ENCODE measurements around the gene CACNA1G.
A peak's percentile ranks its signal among the peaks of the same experiment; 100 is the strongest.

Gene CACNA1G

GRCh38 chr17:50634915-50635731 lies 74.6 kb downstream of the CACNA1G start:
- TF ChIP-seq EZH2phosphoT487 (IDR thresholded peaks at IDR 0.05; ENCODE audit: borderline replicate concordance, low read length) (peak; percentile 73; the same call in 1 of the 2 replicates), CTCF (IDR thresholded peaks at IDR 0.05; ENCODE audit: low read depth, low read length, poor library complexity, severe bottlenecking) (no peak)
- H3K4me1 ChIP-seq (ENCODE audit: control insufficient read depth, low read length) = peaks cover 10% of the 10 kb centered on the region
- no peaks in the 10 kb centered on the region for H3K36me3 ChIP-seq (ENCODE audit: control insufficient read depth, low read length)
- H3F3A ChIP-seq (ENCODE audit: control insufficient read depth, insufficient read depth) = no peaks in the 10 kb centered on the region
- no peaks in the 10 kb centered on the region for H4K20me1 ChIP-seq (ENCODE audit: control insufficient read depth, insufficient read depth, low read depth, low read length)
- H3K79me2 ChIP-seq (ENCODE audit: control insufficient read depth, low read length) = no peaks in the 10 kb centered on the region
- peaks cover 84% of the 10 kb centered on the region for H3K27me3 ChIP-seq (ENCODE audit: control insufficient read depth, low read length)
- no peaks in the 10 kb centered on the region for H3K9me3 ChIP-seq (ENCODE audit: control insufficient read depth, insufficient read depth, low read length)
- no peak overlapping the region for H3K27ac ChIP-seq (ENCODE audit: low read depth, low read length)
- H3K4me2 ChIP-seq (ENCODE audit: low read length) = no peak overlapping the region
- H3K4me3 ChIP-seq (ENCODE audit: low read length) = no peak overlapping the region
- H3K9me2 ChIP-seq (replicated peaks; ENCODE audit: control insufficient read depth, low read length) = no peaks in the 10 kb centered on the region

- H4K20me1 ChIP-seq (ENCODE audit: control insufficient read depth, insufficient read depth, low read depth, low read length) = no peaks in the 10 kb centered on the region
- no peaks in the 10 kb centered on the region for H3K9me3 ChIP-seq (ENCODE audit: control insufficient read depth, insufficient read depth, low read length)
- H3K4me2 ChIP-seq (ENCODE audit: low read length) = no peak overlapping the region
- no peak overlapping the region for H3K4me3 ChIP-seq (ENCODE audit: low read length)
- H3K36me3 ChIP-seq (ENCODE audit: control insufficient read depth, low read length) = no peaks in the 10 kb centered on the region
- H3K4me1 ChIP-seq (ENCODE audit: control insufficient read depth, low read length) = peaks cover 10% of the 10 kb centered on the region
- H3K27ac ChIP-seq (ENCODE audit: low read depth, low read length) = no peak overlapping the region
- H3F3A ChIP-seq (ENCODE audit: control insufficient read depth, insufficient read depth) = no peaks in the 10 kb centered on the region
- TF ChIP-seq EZH2phosphoT487 (IDR thresholded peaks at IDR 0.05; ENCODE audit: borderline replicate concordance, low read length) = no peak
- H3K79me2 ChIP-seq (ENCODE audit: control insufficient read depth, low read length) = no peaks in the 10 kb centered on the region
- H3K9me2 ChIP-seq (replicated peaks; ENCODE audit: control insufficient read depth, low read length) = no peaks in the 10 kb centered on the region
- peaks cover 82% of the 10 kb centered on the region for H3K27me3 ChIP-seq (ENCODE audit: control insufficient read depth, low read length)
Observed at GRCh38 chr17:50635732-50635981, 75.1 kb downstream of the CACNA1G start.

GRCh38 chr17:50635982-50636803 lies 75.7 kb downstream of the CACNA1G start:
- TF ChIP-seq CTCF (IDR thresholded peaks at IDR 0.05; ENCODE audit: low read depth, low read length, poor library complexity, severe bottlenecking) = no peak
- no peak for TF ChIP-seq EZH2phosphoT487 (IDR thresholded peaks at IDR 0.05; ENCODE audit: borderline replicate concordance, low read length)
- no peak overlapping the region for H3K4me2 ChIP-seq (ENCODE audit: low read length)
- H3K79me2 ChIP-seq (ENCODE audit: control insufficient read depth, low read length) = no peaks in the 10 kb centered on the region
- no peaks in the 10 kb centered on the region for H3F3A ChIP-seq (ENCODE audit: control insufficient read depth, insufficient read depth)
- peaks cover 10% of the 10 kb centered on the region for H3K4me1 ChIP-seq (ENCODE audit: control insufficient read depth, low read length)
- H3K27me3 ChIP-seq (ENCODE audit: control insufficient read depth, low read length) = peaks cover 82% of the 10 kb centered on the region
- H3K9me2 ChIP-seq (replicated peaks; ENCODE audit: control insufficient read depth, low read length) = no peaks in the 10 kb centered on the region
- no peaks in the 10 kb centered on the region for H3K36me3 ChIP-seq (ENCODE audit: control insufficient read depth, low read length)
- no peak overlapping the region for H3K4me3 ChIP-seq (ENCODE audit: low read length)
- no peaks in the 10 kb centered on the region for H3K9me3 ChIP-seq (ENCODE audit: control insufficient read depth, insufficient read depth, low read length)
- H3K27ac ChIP-seq (ENCODE audit: low read depth, low read length) = no peak overlapping the region
- no peaks in the 10 kb centered on the region for H4K20me1 ChIP-seq (ENCODE audit: control insufficient read depth, insufficient read depth, low read depth, low read length)

- no peak for TF ChIP-seq CTCF (IDR thresholded peaks at IDR 0.05; ENCODE audit: low read depth, low read length, poor library complexity, severe bottlenecking)
- TF ChIP-seq EZH2phosphoT487 (IDR thresholded peaks at IDR 0.05; ENCODE audit: borderline replicate concordance, low read length) = no peak
- Histone ChIP-seq H3K9me3 (ENCODE audit: control insufficient read depth, insufficient read depth, low read length) (no peaks in the 10 kb centered on the region), H3K27me3 (ENCODE audit: control insufficient read depth, low read length) (peaks cover 78% of the 10 kb centered on the region), H3K4me1 (ENCODE audit: control insufficient read depth, low read length) (peaks cover 10% of the 10 kb centered on the region), H3K79me2 (ENCODE audit: control insufficient read depth, low read length) (no peaks in the 10 kb centered on the region), H3K27ac (ENCODE audit: low read depth, low read length) (no peak overlapping the region), H3F3A (ENCODE audit: control insufficient read depth, insufficient read depth) (no peaks in the 10 kb centered on the region), H4K20me1 (ENCODE audit: control insufficient read depth, insufficient read depth, low read depth, low read length) (no peaks in the 10 kb centered on the region), H3K4me2 (ENCODE audit: low read length) (no peak overlapping the region), H3K4me3 (ENCODE audit: low read length) (no peak overlapping the region), H3K9me2 (replicated peaks; ENCODE audit: control insufficient read depth, low read length) (no peaks in the 10 kb centered on the region), H3K36me3 (ENCODE audit: control insufficient read depth, low read length) (no peaks in the 10 kb centered on the region)
Observed at GRCh38 chr17:50636804-50637195, 76.3 kb downstream of the CACNA1G start.
